ENCODE results near the gene TRIM47.

- TF ChIP-seq CTCF (IDR thresholded peaks at IDR 0.05; ENCODE audit: low read length) (no peak), EZH2 (IDR thresholded peaks at IDR 0.05; ENCODE audit: borderline replicate concordance, low read length) (no peak)
Observed at GRCh38 chr17:75825149-75825552, 53.2 kb downstream of the TRIM47 start.
